Measurements from ENCODE around the gene KPNA3.
"Not testable (repeated sequence)": the region's sequence is repeated elsewhere in the genome, so short reads cannot be mapped to it uniquely, and the experiment has no call there.

The KPNA3 gene

GRCh38 chr13:49803047-49803446, 10.6 kb upstream of the KPNA3 start:
- not testable (repeated sequence) for DNase-seq

- peak; percentile 76 for DNase-seq
These were observed 9.9 kb upstream of the KPNA3 start for GRCh38 chr13:49802426-49802825.

GRCh38 chr13:49791711-49792549, 552 bp downstream of the KPNA3 start:
- peak; percentile 63 for DNase-seq

- DNase-seq: peak; percentile 82
These were observed 1.2 kb downstream of the KPNA3 start for GRCh38 chr13:49791315-49791710.

GRCh38 chr13:49789968-49790367, 2.5 kb downstream of the KPNA3 start:
- DNase-seq: peak; percentile 75

DNA sequence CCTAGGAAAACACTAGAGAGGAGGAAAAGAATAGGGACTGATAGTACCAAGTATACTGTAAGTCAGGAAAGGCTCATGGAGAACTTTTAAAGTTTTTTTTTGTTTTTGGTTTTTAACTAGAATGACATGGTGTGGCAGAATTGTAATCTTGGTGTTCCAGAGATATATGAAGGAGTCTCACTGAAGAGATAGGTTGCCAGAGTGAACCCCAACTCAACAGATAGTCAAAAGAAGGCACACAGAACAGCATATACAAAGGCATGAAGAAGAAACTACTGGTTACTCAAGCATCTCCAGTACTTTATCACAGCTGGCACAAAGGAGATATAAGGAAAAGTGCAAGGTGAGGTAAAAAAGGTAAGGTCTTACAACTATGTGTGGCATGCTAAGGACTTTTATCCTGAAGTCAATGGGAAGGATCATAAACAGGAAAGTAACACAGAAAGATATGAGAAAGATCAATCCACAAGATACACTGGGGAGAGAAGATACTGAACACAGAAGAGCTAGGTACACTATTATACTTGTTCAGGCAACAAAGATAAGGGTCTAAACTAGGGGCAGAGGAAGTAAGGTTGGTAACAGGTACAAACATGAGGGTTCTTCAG, 6.0 kb downstream of the KPNA3 start:
- peak; percentile 77 for DNase-seq

DNA sequence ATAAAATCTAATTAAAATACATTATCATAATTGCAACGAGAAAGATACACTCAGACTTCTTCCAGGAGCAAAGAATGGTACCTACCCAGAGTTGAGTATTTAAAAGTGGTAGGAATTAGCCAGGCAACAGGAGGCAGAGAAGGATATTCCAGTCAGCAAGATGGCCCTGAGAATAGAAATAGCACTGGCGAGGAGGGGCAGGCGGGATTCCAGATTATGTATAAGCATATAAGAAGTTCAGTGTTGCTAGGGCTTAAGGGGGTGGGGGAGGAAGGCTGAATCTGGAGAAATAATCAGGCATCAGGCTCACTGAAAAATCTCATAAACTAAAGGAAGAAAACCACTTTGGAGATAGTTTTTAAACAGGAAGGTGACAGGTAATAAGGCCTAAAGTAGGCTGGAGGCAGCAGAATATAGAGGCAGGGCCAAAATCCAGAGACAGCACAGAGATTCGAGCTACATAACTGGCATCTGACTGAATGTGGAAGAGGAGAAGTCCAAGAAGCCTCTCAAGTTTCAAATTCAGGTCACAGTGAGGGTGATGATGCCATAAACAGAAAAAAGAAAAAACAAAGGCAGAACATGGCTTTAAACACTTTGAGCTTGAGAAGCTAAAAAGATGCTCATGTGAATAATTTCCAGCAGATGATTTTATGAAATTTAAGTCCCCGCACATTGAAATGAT, 7.5 kb downstream of the KPNA3 start:
- DNase-seq: no peak

DNA sequence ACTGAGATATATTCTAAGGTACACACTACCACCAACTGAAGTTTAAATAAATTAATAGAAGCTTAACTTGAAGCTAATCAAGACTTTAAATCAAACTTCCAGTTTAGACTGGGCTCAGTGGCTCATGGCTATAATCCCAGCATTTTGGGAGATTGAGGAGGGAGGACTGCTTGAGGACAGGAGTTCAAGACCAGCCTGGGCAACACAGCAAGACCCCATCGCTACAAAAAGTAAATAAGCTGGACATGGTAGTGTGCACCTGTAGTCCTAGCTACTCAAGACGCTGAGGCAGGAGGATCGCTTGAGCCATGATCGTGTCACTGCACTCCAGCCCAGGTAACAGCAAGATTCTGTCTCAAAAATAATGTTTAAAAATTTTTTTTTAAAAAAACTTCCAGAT, 8.6 kb downstream of the KPNA3 start:
- DNase-seq: no peak

GRCh38 chr13:49782784-49783183, 9.7 kb downstream of the KPNA3 start:
- no peak for DNase-seq

DNA sequence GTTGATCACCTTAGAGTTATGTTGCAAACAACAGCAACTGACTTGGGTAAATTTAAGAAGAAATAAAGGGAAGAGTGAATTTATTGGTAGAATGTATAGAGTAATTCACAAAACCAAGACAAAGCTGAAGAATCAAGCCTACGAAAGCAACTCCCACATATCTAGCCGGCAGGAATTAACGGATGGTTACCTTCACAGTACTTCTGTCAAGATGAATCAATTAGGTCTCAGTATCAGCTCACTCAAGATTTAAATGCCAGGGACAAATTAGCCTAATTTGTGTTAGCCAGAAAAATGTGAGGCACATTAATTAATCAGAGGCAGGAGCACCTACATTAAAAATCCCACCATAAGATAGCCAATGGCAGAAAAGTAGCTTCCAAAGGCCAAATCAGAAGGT, 10.7 kb downstream of the KPNA3 start:
- DNase-seq: no peak

DNA sequence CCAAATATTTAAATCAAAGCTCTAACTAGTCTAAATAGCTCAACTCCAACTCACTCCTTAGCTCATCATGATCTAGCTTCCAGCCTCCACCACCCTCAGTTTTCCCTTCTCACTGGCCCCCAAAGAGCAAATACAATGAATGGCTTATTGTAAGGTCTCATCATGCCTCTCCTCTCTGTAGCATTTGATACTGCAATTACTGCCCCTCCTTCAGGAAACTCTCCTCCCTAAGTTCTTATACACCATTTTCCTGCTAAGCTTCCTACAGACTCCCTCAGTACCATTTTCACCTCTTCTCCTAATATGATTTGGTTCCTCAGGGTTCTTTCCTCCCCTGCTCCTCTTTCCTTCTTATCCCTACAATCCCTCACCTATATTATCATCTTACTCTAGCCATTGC, 12.8 kb downstream of the KPNA3 start:
- DNase-seq: no peak

- DNase-seq: no peak
These were observed 14.5 kb downstream of the KPNA3 start for GRCh38 chr13:49777746-49778614.

- DNase-seq: no peak
These were observed 15.6 kb downstream of the KPNA3 start for GRCh38 chr13:49776871-49777270.

- no peak for DNase-seq
These were observed 18.0 kb downstream of the KPNA3 start for GRCh38 chr13:49774376-49775005.

DNA sequence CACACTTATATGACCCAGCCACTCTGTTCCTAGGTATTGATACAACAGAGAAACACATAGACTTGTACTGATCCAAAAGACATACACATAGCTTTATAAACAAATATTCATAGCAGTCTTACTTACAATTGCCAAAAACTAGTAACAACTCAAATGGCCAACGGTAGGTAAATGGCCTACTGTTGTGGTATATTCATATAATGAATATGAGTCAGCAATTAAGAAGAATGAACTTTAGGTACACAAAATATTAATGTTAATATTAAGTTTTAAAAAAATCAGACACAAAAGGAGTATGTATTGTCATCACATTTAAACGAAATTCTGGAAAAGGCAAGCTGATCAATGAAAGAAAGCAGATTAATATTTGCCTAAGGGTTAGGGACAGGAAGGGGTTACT, 19.7 kb downstream of the KPNA3 start:
- DNase-seq: no peak

DNA sequence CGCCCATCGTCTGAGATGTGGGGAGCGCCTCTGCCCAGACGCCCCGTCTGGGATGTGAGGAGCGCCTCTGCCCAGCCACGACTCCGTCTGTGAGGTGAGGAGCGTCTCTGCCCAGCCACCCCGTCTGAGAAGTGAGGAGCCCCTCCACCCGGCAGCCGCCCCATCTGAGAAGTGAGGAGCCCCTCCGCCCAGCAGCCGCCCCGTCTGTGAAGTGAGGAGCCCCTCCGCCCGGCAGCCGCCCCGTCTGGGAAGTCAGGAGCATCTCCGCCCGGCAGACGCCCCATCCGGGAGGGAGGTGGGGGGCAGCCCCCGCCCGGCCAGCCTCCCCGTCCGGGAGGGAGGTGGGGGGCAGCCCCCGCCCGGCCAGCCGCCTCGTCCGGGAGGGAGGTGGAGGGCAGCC, 30.7 kb downstream of the KPNA3 start:
- DNase-seq: not testable (repeated sequence)

- no peak for DNase-seq
These were observed 31.9 kb downstream of the KPNA3 start for GRCh38 chr13:49760558-49760957.

DNA sequence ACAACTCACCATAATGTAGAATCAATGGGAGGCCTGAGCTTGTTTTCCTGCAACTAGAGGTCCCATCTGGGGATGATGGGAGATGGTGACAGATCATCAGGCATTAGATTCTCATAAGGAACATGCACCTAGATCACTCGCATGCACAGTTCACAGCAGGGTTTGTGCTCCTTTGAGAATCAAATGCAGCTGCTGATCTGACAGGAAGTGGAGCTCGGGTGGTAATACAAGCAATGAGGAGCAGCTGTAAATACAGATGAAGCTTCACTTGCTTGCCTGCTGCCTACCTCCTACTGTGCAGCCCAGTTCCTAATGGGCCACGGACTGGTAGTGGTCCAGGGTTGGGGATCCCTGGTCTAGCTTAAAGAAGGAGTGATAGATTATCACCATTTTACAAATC, 33.0 kb downstream of the KPNA3 start:
- no peak for DNase-seq

- DNase-seq: no peak
These were observed 36.2 kb downstream of the KPNA3 start for GRCh38 chr13:49756263-49756662.

GRCh38 chr13:49754146-49754545, 38.3 kb downstream of the KPNA3 start:
- no peak for DNase-seq

- DNase-seq: no peak
These were observed 42.6 kb downstream of the KPNA3 start for GRCh38 chr13:49749848-49750247.

- DNase-seq: no peak
These were observed 46.4 kb downstream of the KPNA3 start for GRCh38 chr13:49746111-49746510.

DNA sequence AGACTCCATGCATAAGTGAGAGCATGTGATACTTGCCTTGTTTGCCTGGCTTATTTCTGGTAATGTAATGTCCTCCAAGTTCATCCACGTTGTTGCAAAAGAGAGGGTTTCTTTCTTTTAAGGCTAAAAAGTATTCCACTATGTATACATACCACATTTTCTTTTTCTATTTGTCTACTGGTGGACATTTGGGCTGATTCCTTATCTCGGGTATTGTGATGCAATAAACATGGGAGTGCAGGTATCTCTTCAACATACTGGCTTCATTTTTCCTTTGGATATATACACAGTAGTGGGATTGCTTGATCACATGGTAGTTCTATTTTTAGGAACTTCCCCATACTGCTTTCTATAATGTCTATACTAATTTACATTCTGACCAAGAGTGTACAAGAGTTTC, 51.6 kb downstream of the KPNA3 start:
- no peak for DNase-seq

Data from hematopoietic multipotent progenitor cell treated with erythropoietin and hydrocortisone succinate and interleukin-3 and kit ligand, for 8 days (in vitro differentiated cells).